IMR-90 (cell line): ENCODE measurements around the gene WDR70.

Source experiments
- ELK1 ChIP-seq: fragments of 150-350 bp; IDR thresholded peaks from 2 replicates; pipeline ENCODE4 v1.6.1; 2016; ENCODE audit warnings: low read depth, mild to moderate bottlenecking, low read length, moderate library complexity, borderline replicate concordance
- FOS ChIP-seq: fragments of 150-350 bp; IDR thresholded peaks from 2 replicates; pipeline ENCODE4 v1.6.1; 2016; ENCODE audit warnings: low read depth, low read length
- MAZ ChIP-seq: IDR thresholded peaks from 2 replicates; pipeline ENCODE4 v1.6.1; 2012; ENCODE audit warnings: low read depth, mild to moderate bottlenecking, low read length, improper control_type of control experiment, moderate library complexity, borderline replicate concordance
- RAD21 ChIP-seq: IDR thresholded peaks from 2 replicates; pipeline ENCODE4 v1.6.1; 2012; ENCODE audit warnings: low read length, improper control_type of control experiment
- RFX5 ChIP-seq: IDR thresholded peaks from 2 replicates; pipeline ENCODE4 v1.8.0; 2012; ENCODE audit warnings: low read depth, mild to moderate bottlenecking, low read length, moderate library complexity
- TF ChIP-seq, protein P1 (sequence below): conservative IDR thresholded peaks from 2 replicates; pipeline ENCODE4 v1.5.1; 2012; ENCODE audit warnings: mild to moderate bottlenecking, low read depth, low read length, improper control_type of control experiment

- no peak for TF ChIP-seq MAZ
- no peak for TF ChIP-seq ELK1
- TF ChIP-seq, protein P1, sequence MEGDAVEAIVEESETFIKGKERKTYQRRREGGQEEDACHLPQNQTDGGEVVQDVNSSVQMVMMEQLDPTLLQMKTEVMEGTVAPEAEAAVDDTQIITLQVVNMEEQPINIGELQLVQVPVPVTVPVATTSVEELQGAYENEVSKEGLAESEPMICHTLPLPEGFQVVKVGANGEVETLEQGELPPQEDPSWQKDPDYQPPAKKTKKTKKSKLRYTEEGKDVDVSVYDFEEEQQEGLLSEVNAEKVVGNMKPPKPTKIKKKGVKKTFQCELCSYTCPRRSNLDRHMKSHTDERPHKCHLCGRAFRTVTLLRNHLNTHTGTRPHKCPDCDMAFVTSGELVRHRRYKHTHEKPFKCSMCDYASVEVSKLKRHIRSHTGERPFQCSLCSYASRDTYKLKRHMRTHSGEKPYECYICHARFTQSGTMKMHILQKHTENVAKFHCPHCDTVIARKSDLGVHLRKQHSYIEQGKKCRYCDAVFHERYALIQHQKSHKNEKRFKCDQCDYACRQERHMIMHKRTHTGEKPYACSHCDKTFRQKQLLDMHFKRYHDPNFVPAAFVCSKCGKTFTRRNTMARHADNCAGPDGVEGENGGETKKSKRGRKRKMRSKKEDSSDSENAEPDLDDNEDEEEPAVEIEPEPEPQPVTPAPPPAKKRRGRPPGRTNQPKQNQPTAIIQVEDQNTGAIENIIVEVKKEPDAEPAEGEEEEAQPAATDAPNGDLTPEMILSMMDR, result no peak
- TF ChIP-seq RAD21, result no peak
- no peak for TF ChIP-seq FOS
- TF ChIP-seq RFX5, result no peak
Measured at GRCh38 chr5:37771203-37771611, 392.1 kb downstream of the WDR70 start.
